T follicular helper cell (primary cell): ENCODE measurements around the gene REEP1.

Experiments
- DNase-seq: peaks from one replicate; pipeline ENCODE4 v3.0.0-alpha.2; 2020; ENCODE audit warnings: low read depth
- total RNA-seq, 2 experiments: gene quantifications; one replicate each; lab custom pipeline; 2026; lab: John Stamatoyannopoulos, UW

The REEP1 gene
- 0 to 0.18 reads per million in 2 experiments for total RNA-seq

DNA sequence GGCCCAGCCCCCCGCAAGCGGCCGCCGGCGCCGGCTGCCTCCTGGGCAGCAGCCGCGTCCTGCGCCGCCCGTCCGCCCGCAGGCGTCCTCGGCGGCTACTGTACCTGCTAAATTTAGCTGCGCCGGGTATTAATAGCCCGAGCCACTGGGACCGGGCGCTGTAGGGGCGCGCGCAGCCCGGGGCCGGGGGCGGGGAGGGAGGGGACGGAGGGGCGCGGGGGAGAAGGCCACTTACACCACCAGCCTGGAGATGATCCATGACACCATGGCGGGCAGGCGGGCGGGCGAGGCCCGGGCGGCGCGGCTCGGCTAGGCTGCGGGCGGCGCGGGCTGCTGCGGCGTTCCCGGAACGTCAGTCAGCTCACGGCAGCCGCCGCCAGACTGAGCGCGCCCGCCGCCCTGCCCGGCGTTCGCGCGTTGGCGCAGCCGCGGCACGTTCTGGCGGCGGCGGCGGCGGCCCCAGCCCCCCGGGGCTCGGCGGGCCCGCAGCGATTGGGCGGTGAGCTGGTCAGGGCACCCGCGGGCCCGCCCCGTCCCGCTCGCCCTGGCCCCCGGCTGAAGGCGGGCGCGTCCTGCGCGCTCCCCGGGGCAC, at the start of gene REEP1:
TSS of gene REEP1 (minus strand) at position 383 of the 592 bp plus-strand sequence. CDS start at position 267, 116 bp downstream.
- DNase-seq, result no peak

DNA sequence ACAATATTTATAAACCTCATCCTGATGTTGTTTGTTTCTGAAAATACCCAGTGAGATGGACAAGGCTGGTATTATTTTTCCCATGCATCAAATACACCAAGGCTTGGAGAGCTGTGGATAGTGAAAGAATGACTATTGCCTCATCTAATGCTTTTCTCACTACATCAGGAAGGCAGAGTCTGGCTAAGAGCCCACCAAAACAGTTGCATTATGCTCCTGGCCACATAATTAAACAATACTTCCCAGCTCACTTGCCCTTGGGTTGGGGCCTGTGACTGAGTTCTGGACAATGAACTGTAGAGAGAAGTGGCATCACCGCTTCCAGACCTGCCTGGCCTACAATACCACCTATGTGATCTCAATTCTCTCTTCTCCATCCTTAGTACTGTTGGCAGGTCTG, 46.4 kb upstream of the REEP1 start:
- no peak for DNase-seq

- no peak for DNase-seq
These were observed 45.3 kb upstream of the REEP1 start for GRCh38 chr2:86382698-86383097.

GRCh38 chr2:86382108-86382507, 44.7 kb upstream of the REEP1 start:
- no peak for DNase-seq

- DNase-seq, result no peak
These were observed 41.0 kb upstream of the REEP1 start for GRCh38 chr2:86378469-86378868.

GRCh38 chr2:86375623-86376022, 38.2 kb upstream of the REEP1 start:
- DNase-seq, result no peak

DNA sequence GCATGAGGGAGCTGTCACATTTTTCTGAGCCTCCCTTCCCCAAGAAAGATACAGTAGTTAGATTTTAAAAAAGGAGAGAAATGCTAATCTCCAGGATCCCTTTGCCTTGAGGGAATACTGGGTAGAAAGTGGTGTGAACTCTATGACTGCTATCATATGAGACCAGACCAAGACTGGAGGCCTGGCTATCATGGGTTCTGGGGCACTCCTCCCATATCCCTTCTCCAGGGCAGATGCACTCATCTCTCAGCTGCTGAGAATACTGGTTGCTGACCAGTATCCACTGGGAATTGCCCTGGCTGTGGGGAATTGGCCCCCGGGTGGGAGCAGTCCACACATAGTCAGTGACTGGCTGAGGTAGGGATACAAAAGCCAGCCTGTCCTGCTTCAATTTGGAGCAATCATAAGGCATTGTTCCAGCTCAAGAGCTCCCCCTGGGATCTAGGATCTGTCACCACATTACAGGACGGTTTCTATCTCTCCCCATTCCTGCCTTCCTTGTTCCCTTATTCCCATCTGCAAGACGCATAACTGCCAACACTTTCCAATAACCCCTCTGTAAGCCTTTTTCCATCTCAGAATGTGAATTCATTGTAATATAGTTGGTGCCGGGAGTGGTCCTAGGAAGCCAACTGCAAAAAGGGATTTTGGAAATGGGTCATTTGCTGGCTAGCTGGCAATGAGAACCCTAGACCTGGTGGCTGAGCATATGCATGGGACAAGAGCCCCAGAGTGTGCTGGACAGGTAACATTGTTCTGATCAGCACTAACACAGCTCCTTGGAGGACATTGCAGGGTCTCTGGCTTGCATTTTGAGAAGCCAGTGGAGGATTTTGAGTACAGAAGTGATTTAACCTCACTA, 35.4 kb upstream of the REEP1 start:
- no peak for DNase-seq

- DNase-seq, result no peak
These were observed 34.7 kb upstream of the REEP1 start for GRCh38 chr2:86372133-86372532.

DNA sequence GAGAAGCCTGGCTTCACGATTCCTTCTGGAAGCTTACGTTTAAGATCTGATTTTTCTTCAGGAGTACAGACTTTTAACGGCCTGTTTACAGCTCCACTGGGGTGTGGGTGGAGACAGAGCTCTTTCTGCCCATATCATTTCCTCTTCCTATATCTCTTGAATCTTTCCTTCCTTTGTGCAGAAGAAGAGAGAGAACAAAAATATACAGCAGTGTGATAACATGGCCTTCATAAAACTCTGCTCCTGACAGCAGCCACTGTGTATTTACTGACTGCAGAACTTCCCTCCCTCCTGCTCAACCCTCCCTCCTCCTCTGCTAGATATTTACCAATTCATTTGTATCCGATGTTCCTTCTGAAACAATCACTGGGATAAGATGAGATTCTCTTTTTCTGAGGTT, 34.1 kb upstream of the REEP1 start:
- DNase-seq, result no peak

- DNase-seq, result no peak
These were observed 33.2 kb upstream of the REEP1 start for GRCh38 chr2:86370579-86370978.

DNA sequence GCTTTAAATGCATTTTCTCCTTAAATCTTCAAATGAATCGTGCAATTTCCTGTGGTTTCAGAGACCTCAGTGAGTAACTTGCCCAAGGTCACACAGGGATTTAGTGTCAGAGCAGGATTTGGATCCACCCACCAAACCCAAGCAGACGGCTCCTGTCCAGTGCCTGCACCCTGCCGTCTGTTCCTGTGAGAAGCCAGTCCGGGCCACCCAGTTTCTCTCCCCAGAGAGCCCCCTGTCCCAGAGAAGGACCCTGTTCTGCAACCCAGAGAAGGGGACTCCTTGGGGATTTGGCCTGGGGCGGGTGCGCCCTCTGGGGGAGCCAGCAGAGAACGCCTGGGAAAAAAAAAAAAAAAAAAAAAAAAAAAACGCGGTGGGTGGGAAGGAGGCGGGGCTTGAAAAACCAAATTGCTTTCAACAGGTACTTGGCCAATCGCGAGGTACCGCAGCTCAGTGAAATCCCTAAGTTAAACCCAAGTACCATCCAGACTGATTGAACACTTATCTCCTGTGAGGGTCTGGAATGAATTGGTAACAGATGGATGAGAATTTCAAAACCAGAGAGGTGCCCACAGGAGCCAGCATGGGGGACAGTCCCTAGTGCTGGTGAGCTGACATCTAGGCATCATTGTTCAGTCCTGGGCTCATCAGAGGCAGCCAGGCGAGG, 30.9 kb upstream of the REEP1 start:
- peak; percentile 8 for DNase-seq

DNA sequence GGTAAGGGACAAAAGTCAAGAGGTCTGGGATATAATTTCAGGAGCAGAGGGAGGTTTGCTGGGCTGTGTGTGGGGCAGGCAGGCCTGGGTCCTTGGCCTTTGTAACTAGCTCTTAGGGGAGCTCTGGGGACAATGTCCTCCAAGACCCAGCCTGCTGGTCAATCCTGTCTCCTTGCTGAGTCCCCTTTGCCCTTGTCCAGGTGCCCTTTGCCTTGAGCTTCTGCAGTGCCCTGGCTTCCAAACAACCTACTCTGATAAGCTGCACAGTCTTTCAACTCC, 30.0 kb upstream of the REEP1 start:
- no peak for DNase-seq

- DNase-seq, result no peak
These were observed 29.4 kb upstream of the REEP1 start for GRCh38 chr2:86366651-86367498.

DNA sequence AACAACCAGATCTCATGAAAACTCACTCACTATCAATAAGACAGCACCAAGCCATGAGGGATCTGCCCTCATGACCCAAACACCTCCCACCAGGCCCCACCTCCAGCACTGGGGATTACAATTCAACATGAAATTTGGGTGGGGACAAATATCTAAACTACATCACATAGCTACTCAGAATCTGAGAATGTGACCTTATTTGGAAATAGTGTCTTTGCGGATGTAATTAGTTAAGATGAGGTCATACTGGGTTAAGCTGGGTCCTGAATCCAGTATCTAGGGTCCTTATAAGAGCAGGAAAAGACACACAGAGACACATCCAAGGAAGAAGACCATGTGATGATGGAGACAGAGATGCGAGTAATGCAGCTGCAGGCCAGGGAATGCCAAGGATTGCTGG, 27.5 kb upstream of the REEP1 start:
- no peak for DNase-seq

DNA sequence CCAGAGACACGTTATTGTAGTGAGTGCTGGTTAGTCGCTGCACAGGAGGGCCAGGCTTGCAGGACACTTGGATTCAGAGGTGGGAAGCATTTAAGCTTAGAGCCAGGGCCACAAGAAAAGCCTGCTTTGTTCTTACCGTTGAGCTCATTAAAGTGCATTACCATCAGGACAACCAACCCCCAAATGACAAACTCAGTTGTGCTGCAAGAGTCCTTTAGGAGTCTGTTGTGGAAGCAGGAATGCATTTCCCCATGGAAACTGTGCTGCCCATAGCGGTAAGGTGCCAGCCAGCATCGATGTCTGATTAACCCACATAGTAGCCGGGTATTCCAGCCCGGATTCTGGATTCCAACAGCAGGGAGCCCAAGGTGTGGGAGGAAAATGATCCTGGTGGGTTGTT, 23.4 kb upstream of the REEP1 start:
- DNase-seq, result no peak

- DNase-seq, result no peak
These were observed 21.5 kb upstream of the REEP1 start for GRCh38 chr2:86358957-86359356.

DNA sequence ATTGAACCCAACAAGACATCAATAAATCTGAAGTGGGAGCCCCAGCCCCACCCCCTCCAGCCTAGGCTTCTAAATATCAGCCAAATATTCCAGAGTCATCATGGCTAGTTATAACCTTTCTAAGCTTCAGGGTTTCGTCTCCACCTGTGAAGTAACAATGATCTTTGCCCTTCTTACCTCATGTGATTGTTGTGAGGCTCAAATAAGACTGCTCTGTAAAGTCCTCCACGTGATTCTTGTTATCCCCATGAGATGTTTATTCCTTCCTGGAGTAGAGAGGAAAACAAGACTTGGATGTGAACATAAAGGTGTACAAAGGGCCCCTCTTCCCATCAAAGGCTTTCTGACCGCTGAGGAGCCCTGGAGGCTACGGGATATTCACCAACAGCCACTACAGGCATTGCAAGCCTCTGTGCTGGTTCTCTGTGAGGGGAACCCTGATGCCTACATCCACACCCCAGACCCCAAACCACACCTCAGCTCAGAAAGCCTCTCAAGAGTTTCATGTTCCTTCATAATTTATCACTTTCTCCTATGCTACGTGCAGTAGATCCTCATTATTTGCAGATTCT, 20.1 kb upstream of the REEP1 start:
- no peak for DNase-seq

- no peak for DNase-seq
These were observed 15.3 kb upstream of the REEP1 start for GRCh38 chr2:86352727-86353221.

- no peak for DNase-seq
These were observed 14.8 kb upstream of the REEP1 start for GRCh38 chr2:86352137-86352726.

GRCh38 chr2:86350751-86351150, 13.3 kb upstream of the REEP1 start:
- DNase-seq, result no peak

DNA sequence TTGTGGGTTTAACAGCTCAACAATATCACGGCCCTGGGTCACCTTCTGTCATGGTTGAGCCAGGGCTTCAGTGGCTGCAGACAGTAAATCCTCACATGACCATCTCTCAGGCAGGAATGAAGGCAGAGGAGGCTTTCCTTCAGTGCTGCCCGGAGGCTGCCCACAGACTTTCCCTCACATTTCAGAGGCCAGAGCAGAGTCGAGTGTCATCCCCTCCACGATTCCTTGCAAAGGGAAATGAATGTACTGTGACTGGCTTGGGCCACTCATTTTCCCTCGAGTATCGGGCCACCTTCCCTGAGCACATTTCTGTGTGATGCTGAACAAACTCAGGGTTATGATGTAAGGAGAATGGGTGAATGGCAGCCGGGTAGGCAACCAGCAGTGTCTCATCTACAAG, 10.0 kb upstream of the REEP1 start:
- no peak for DNase-seq
